ENCODE results near the gene SLC22A16.

Gene SLC22A16

GRCh38 chr6:110430741-110431140 lies 45.7 kb downstream of the SLC22A16 start:
- DNase-seq: no peak
- Histone ChIP-seq H3K4me1 (ENCODE audit: low read length) (no peaks in the 10 kb centered on the region), H3K79me2 (ENCODE audit: low read length) (no peaks in the 10 kb centered on the region), H3K27ac (ENCODE audit: low read length) (no peak overlapping the region), H2AFZ (ENCODE audit: low read length) (no peak overlapping the region), H3K27me3 (replicated peaks; ENCODE audit: insufficient read depth, low read length) (no peaks in the 10 kb centered on the region), H3K4me2 (ENCODE audit: low read depth, low read length) (no peak overlapping the region), H4K20me1 (ENCODE audit: insufficient read depth, low read length) (no peaks in the 10 kb centered on the region), H3K4me3 (ENCODE audit: low read length) (no peak overlapping the region), H3K9me2 (replicated peaks; ENCODE audit: insufficient read depth, low read length) (no peaks in the 10 kb centered on the region), H3K9ac (ENCODE audit: low read length) (no peak overlapping the region), H3K36me3 (replicated peaks; ENCODE audit: insufficient read depth, low read length) (no peaks in the 10 kb centered on the region), H3K9me3 (replicated peaks; ENCODE audit: insufficient read depth, low read length) (no peaks in the 10 kb centered on the region), H3F3A (ENCODE audit: insufficient read depth, low read length) (no peaks in the 10 kb centered on the region)
- TF ChIP-seq CTCF (IDR thresholded peaks at IDR 0.05; ENCODE audit: low read length) (no peak), EZH2 (optimal IDR thresholded peaks at IDR 0.05; ENCODE audit: low read depth, low read length) (no peak), EZH2phosphoT487 (IDR thresholded peaks at IDR 0.05; ENCODE audit: low read length) (no peak)

GRCh38 chr6:110430236-110430635 lies 46.2 kb downstream of the SLC22A16 start:
- Histone ChIP-seq H3K79me2 (ENCODE audit: low read length) (no peaks in the 10 kb centered on the region), H3K9me2 (replicated peaks; ENCODE audit: insufficient read depth, low read length) (no peaks in the 10 kb centered on the region), H2AFZ (ENCODE audit: low read length) (no peak overlapping the region), H3K9me3 (replicated peaks; ENCODE audit: insufficient read depth, low read length) (no peaks in the 10 kb centered on the region), H3K9ac (ENCODE audit: low read length) (no peak overlapping the region), H3F3A (ENCODE audit: insufficient read depth, low read length) (no peaks in the 10 kb centered on the region), H3K4me3 (ENCODE audit: low read length) (no peak overlapping the region), H3K4me1 (ENCODE audit: low read length) (no peaks in the 10 kb centered on the region), H3K4me2 (ENCODE audit: low read depth, low read length) (no peak overlapping the region), H3K27me3 (replicated peaks; ENCODE audit: insufficient read depth, low read length) (no peaks in the 10 kb centered on the region), H3K36me3 (replicated peaks; ENCODE audit: insufficient read depth, low read length) (no peaks in the 10 kb centered on the region), H3K27ac (ENCODE audit: low read length) (no peak overlapping the region), H4K20me1 (ENCODE audit: insufficient read depth, low read length) (no peaks in the 10 kb centered on the region)
- no peak for TF ChIP-seq EZH2 (optimal IDR thresholded peaks at IDR 0.05; ENCODE audit: low read depth, low read length)
- TF ChIP-seq CTCF (IDR thresholded peaks at IDR 0.05; ENCODE audit: low read length): no peak
- no peak for TF ChIP-seq EZH2phosphoT487 (IDR thresholded peaks at IDR 0.05; ENCODE audit: low read length)
- no peak for DNase-seq

- H3F3A ChIP-seq (ENCODE audit: insufficient read depth, low read length): no peaks in the 10 kb centered on the region
- H3K27ac ChIP-seq (ENCODE audit: low read length): no peak overlapping the region
- no peak overlapping the region for H3K4me3 ChIP-seq (ENCODE audit: low read length)
- H3K9me3 ChIP-seq (replicated peaks; ENCODE audit: insufficient read depth, low read length): no peaks in the 10 kb centered on the region
- H3K79me2 ChIP-seq (ENCODE audit: low read length): no peaks in the 10 kb centered on the region
- no peaks in the 10 kb centered on the region for H3K9me2 ChIP-seq (replicated peaks; ENCODE audit: insufficient read depth, low read length)
- no peaks in the 10 kb centered on the region for H3K4me1 ChIP-seq (ENCODE audit: low read length)
- no peak for DNase-seq
- no peaks in the 10 kb centered on the region for H3K36me3 ChIP-seq (replicated peaks; ENCODE audit: insufficient read depth, low read length)
- H3K27me3 ChIP-seq (replicated peaks; ENCODE audit: insufficient read depth, low read length): no peaks in the 10 kb centered on the region
- TF ChIP-seq EZH2phosphoT487 (IDR thresholded peaks at IDR 0.05; ENCODE audit: low read length) (no peak), CTCF (IDR thresholded peaks at IDR 0.05; ENCODE audit: low read length) (no peak), EZH2 (optimal IDR thresholded peaks at IDR 0.05; ENCODE audit: low read depth, low read length) (no peak)
- H3K9ac ChIP-seq (ENCODE audit: low read length): no peak overlapping the region
- H3K4me2 ChIP-seq (ENCODE audit: low read depth, low read length): no peak overlapping the region
- H4K20me1 ChIP-seq (ENCODE audit: insufficient read depth, low read length): no peaks in the 10 kb centered on the region
- no peak overlapping the region for H2AFZ ChIP-seq (ENCODE audit: low read length)
Measured at GRCh38 chr6:110428153-110428552, 48.3 kb downstream of the SLC22A16 start.
